NB4 (cell line): ENCODE results near the gene C20orf144.

Experiments used
- DNase-seq: peaks from one replicate; pipeline ENCODE4 v3.0.0; 2010; ENCODE audit warnings: low read depth
- H3K4me3 ChIP-seq: one replicate; pipeline ENCODE4 v1.5.1; 2011; ENCODE audit warnings: mild to moderate bottlenecking, low read depth, low read length, moderate library complexity
- MYC ChIP-seq: IDR thresholded peaks from 2 replicates; pipeline ENCODE4 v1.6.1; 2011; ENCODE audit warnings: low read depth, low read length
- POLR2A ChIP-seq: IDR thresholded peaks from 2 replicates; pipeline ENCODE4 v1.6.1; 2011; ENCODE audit warnings: mild to moderate bottlenecking; ENCODE audit not compliant: insufficient read length; ENCODE audit errors: extremely low read depth
- TF ChIP-seq, protein P1 (sequence below): IDR thresholded peaks from one replicate; pipeline ENCODE4 v1.5.1; 2012; ENCODE audit warnings: low read depth, low read length
- TF ChIP-seq, protein P2 (sequence below): IDR thresholded peaks from 2 replicates; pipeline ENCODE4 v1.6.1; 2011; ENCODE audit warnings: low read depth, low read length

Gene C20orf144

DNA sequence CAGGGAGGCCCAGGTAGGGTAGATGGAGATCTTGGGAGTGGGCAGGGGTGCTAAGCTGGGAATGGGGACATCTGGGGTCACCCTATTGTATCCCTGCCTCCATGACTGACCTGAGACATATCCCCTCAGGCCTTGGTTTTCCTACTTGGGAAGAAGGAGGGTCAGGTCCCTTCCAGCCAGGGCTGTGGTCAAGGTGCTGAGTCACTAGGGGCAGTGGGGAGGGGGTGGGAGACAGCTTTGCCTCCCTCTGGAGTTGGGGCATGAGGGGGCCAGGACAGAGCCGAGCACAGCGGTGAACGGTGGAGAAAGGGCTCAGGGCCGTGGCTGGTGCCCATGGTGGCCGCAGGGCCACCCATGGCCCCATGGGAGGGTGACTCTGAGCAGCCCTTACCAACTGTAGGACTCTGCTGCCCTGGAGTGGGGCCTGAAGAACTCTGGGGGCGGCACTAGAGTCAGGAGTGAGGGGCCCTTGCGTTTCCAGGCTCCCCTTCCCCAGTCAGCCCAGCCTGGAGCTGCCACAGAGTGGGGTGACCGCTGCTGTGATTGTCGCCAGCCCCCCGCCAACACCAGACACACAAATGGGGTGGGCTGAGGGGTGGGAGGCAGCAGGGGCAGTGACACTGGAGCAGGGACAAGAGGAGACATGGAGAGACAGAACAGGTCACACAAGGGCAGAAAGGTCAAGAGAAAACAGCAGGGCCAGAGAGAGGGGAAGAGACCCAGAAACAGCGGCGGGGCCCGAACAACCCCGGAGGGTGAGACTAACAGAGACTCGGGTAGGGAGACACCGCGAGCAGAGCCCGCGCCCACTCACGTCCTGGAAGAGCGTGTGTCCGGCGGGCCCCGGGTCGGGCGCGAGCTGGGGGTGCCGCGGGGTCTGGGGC, 11.5 kb downstream of the C20orf144 start:
- DNase-seq, result peak; percentile 31
- peak overlapping the region; percentile 74 for H3K4me3 ChIP-seq
- TF ChIP-seq MYC (no peak), POLR2A (no peak)
- TF ChIP-seq, protein P1, sequence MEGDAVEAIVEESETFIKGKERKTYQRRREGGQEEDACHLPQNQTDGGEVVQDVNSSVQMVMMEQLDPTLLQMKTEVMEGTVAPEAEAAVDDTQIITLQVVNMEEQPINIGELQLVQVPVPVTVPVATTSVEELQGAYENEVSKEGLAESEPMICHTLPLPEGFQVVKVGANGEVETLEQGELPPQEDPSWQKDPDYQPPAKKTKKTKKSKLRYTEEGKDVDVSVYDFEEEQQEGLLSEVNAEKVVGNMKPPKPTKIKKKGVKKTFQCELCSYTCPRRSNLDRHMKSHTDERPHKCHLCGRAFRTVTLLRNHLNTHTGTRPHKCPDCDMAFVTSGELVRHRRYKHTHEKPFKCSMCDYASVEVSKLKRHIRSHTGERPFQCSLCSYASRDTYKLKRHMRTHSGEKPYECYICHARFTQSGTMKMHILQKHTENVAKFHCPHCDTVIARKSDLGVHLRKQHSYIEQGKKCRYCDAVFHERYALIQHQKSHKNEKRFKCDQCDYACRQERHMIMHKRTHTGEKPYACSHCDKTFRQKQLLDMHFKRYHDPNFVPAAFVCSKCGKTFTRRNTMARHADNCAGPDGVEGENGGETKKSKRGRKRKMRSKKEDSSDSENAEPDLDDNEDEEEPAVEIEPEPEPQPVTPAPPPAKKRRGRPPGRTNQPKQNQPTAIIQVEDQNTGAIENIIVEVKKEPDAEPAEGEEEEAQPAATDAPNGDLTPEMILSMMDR, result no peak
- TF ChIP-seq, protein P2, sequence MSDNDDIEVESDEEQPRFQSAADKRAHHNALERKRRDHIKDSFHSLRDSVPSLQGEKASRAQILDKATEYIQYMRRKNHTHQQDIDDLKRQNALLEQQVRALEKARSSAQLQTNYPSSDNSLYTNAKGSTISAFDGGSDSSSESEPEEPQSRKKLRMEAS, result no peak

DNA sequence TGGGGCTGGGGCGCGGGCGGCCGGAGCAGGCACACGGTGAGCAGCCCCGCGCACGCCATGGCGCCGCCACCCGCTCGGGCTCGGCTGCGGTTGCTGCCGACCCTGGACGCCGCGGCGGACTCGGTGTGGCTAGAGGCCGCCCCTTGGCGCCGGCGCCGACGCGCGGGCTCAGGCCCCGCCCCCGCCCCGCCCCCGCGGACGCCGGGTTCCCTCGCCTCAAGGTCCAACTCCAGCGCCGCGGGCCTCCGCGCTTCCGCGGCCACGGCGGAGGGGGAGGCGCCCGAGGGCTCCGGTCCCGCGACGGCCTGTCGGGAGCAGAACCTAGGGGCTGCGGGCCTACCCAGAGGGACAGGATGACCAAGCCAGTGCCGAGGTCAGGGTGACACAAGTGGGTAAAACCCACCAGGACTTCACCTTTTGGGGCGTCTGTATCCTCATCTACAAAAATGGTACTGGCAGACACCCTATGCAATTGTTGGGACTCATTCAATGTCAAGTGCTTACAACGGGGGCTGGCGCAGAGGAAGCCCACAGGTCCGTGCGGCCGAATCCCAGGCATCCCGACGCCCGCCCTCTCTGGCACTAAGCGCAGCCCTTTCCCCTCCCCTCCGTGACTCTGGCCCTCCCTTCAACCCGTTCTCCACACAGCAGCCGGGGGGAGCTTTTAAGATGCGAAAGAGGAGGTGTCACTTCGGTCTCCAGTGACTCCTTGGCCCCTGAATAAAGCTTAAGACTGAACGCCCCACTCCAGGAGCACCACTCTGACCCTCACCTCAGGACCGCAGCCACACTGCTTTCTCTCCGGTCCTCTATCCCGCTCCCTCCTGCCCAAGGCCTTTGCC, 12.4 kb downstream of the C20orf144 start, which contains the start of gene NECAB3:
NECAB3 (minus strand) TSS at position 135 of the 842 bp plus-strand sequence; CDS start at position 59, 76 bp downstream.
- H3K4me3 ChIP-seq, result peak within 1 kb of the TSS; percentile 74
- peak; percentile 82 for DNase-seq
- TF ChIP-seq, protein P2, result no peak; the same call in 1 of the 2 replicates
- TF ChIP-seq, protein P1, result no peak
- peak; percentile 79 for TF ChIP-seq POLR2A
- peak; percentile 42 for TF ChIP-seq MYC

DNA sequence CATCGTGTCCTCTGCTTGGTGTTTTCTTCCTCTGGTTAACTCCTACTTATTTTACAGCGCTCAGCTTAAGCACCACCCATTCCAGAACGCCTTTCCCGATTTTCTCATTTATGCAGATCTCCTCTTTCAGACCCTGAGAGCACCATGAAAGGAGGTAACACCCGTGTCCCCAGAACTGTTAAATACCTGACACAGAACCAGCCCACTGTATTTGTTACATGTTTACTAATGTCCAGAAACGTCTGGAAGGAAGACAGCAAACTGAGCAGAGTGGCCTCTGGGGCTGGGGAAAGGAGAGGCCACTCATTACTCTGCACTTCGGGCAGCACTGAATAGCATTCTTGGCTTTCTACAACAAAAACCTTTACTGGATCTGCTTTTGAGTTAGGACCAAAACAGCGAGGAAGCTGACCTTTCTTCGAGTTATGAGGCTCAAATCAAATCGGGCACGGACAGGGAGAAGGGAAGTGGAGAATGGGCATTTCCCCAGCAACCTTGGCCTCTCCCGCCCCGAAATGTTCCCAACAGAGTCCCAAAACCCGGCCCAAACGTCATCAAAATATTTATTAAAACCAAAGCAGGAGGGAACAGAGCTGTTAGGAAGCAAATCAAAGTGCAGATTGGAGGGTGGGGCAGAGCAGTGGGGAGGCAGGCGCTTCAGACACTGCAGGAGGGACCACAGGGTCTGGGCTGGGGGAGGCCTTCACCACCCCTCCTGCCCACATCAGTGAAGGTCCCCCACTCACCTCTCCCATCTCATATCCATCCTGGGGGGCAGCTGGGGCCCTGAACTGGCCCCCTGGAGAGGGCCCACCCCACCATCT, 13.2 kb downstream of the C20orf144 start:
- TF ChIP-seq, protein P2, result no peak
- TF ChIP-seq MYC (no peak), POLR2A (no peak)
- TF ChIP-seq, protein P1, result no peak
- DNase-seq, result no peak
- peak overlapping the region; percentile 16 for H3K4me3 ChIP-seq

DNA sequence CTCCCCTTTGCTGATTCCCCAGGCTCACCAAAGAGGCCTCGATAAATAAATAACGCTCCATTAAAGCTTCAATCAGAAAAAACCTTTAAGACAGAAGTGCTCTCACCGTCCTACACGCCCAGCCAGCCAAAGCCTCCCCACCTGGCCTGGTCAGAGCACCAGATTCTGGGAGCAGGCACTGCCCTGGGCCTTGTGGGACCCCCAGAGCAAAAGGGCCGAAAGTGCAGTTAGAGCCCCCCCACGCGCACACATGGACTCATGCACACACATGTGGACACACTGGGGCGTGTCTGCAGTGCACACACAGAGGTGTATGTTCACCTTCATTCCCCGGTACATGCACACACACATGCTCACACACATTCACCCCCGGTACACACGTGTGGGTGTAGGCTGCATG, 14.0 kb downstream of the C20orf144 start:
- no peak for DNase-seq
- H3K4me3 ChIP-seq, result no peak overlapping the region
- TF ChIP-seq, protein P1, result no peak
- TF ChIP-seq MYC (no peak), POLR2A (no peak)
- TF ChIP-seq, protein P2, result no peak
